PFSK-1 (cell line): Measurements from ENCODE around the gene MTMR2.

Source experiments
- FOXP2 ChIP-seq: optimal IDR thresholded peaks from 2 replicates; pipeline ENCODE3; 2011; ENCODE audit warnings: borderline replicate concordance, control low read depth, inconsistent platforms; ENCODE audit not compliant: insufficient read depth; ENCODE audit errors: extremely low read length, extremely low read depth
- POLR2AphosphoS5 ChIP-seq: IDR thresholded peaks from 2 replicates; pipeline ENCODE4 v1.6.1; 2012; ENCODE audit warnings: low read depth, mild to moderate bottlenecking, control low read depth, low read length, moderate library complexity
- REST ChIP-seq, 2 experiments: IDR thresholded peaks; 2 replicates each; pipeline versions ENCODE4 v1.6.1 to v1.8.0; 2011 to 2012; ENCODE audit warnings: low read depth in 2 of 2, low read length in 2 of 2, control low read depth in 1 of 2, inconsistent platforms in 1 of 2, mild to moderate bottlenecking in 1 of 2, moderate library complexity in 1 of 2; ENCODE audit not compliant: insufficient read depth in 1 of 2
- SIN3A ChIP-seq: IDR thresholded peaks from 2 replicates; pipeline ENCODE4 v1.6.1; 2012; ENCODE audit warnings: mild to moderate bottlenecking, low read length, moderate library complexity, borderline replicate concordance; ENCODE audit not compliant: insufficient read depth
- TAF1 ChIP-seq: IDR thresholded peaks from 2 replicates; pipeline ENCODE4 v1.6.1; 2012; ENCODE audit warnings: low read length, control low read depth, borderline replicate concordance; ENCODE audit not compliant: insufficient read depth

The MTMR2 gene

GRCh38 chr11:95897731-95898130 is 26.2 kb downstream of the MTMR2 start:
- TF ChIP-seq REST (IDR thresholded peaks at IDR 0.05; ENCODE audit: insufficient read depth in 1 of 2, low read depth in 2 of 2, low read length in 2 of 2), result no peak

GRCh38 chr11:95895815-95896214 is 28.1 kb downstream of the MTMR2 start:
- no peak for TF ChIP-seq TAF1

GRCh38 chr11:95892892-95893570 is 30.9 kb downstream of the MTMR2 start:
- no peak for TF ChIP-seq REST (IDR thresholded peaks at IDR 0.05; ENCODE audit: insufficient read depth in 1 of 2, low read depth in 2 of 2, low read length in 2 of 2)
- no peak for TF ChIP-seq FOXP2
- no peak for TF ChIP-seq POLR2AphosphoS5
- no peak for TF ChIP-seq SIN3A
- TF ChIP-seq TAF1, result no peak

- no peak for TF ChIP-seq SIN3A
- no peak for TF ChIP-seq POLR2AphosphoS5
- TF ChIP-seq FOXP2, result no peak
- TF ChIP-seq REST (IDR thresholded peaks at IDR 0.05; ENCODE audit: insufficient read depth in 1 of 2, low read depth in 2 of 2, low read length in 2 of 2), result no peak
- TF ChIP-seq TAF1, result no peak
Observed at GRCh38 chr11:95892492-95892891, 31.4 kb downstream of the MTMR2 start.

- TF ChIP-seq SIN3A (no peak), TAF1 (no peak), REST (IDR thresholded peaks at IDR 0.05; ENCODE audit: insufficient read depth in 1 of 2, low read depth in 2 of 2, low read length in 2 of 2) (no peak), FOXP2 (no peak), POLR2AphosphoS5 (no peak)
Observed at GRCh38 chr11:95891423-95892170, 32.3 kb downstream of the MTMR2 start.
